ENCODE measurements around the gene R3HDML.

The R3HDML gene

DNA sequence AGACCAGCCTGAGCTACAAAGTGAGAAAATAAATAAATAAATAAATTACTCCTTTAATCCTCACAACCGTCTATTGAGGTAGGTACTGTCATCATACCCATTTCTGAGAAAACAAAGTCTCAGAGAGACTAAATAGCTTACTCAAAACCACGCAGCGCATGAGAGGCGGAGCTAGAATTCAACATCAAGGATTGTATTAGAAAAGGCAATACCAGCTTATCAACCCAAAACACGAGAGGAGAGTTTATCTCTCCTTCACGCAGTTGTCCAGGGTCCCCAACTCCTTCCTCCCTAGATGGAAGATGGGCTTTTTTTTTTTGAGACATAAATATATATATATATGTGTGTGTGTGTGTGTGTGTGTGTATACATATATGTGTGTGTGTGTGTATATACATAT, 30.9 kb downstream of the R3HDML start:
- DNase-seq, result no peak

DNA sequence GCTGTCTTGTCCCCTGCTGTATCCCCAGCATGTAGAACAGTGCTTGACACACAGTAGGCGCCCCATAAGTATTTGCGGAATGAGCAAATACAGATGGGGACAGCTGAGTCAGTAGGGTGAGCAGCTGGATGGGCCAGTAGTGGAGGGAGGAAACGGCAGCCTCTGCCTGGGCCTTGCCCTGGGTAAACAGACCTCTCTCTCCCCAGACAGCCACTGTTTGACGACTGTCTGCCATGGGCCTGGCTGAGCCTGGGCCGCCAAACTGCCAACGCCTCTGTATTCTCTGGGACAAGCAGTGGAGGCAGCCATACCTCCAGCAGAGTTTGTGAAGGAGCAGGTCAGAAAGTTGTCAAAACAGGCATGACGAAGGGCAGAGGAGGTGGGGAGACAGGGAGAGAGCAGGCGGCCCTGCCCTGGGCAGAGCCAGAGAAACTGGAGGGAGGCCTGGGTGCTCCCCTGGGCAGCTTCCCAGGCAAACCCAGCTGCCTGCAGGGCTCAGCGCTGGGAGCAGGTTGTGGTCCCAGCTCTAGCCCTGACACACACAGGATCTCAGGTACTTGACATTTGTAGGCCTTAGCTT, 33.9 kb downstream of the R3HDML start:
- DNase-seq, result no peak

DNA sequence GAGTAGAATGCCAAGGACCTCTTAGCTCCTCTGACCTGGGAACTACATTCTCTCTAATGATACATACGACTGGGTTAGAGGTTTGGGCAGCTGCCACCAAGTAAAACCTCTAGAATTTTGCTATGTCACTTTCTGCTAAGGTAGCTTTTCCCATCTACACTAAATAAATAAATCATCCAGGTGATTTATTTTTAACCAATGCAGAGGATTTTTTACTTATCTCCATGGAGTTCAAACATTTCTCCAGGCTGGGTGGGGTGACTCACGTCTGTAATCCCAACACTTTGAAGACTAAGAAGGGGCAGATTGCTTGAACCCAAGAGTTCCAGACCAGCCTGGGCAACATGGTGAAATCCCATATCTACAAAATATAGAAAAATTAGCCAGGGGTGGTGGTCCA, 45.8 kb downstream of the R3HDML start:
- DNase-seq, result no peak

DNA sequence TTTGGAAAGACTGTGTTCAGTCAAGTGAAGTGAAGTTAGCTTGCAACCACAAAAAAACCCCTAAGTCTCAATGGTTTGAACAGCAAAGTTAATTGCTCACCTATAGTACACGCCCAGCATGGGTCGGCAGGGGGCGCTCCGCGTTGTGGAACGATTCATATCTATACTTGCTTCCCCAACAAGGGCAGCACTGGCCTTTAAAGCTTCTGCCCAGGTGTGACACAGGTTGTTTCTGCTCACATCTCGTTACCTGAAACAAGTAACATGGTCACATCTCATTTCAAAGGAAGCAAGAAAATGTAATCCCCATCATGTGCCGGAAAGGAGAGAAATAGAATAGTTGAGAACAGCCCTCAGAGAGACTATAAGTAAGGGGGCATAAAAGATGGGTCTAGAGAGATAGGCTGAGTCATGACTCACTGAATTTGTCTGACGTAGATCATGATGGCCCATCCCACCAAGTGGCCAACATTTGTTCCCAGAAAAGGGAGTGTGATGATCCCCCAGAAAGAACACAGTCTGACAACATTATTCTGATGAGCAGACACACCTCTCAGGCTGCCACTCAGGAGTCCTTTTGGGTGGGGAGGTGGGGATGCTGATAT, 47.7 kb downstream of the R3HDML start:
- DNase-seq, result peak; percentile 79

DNA sequence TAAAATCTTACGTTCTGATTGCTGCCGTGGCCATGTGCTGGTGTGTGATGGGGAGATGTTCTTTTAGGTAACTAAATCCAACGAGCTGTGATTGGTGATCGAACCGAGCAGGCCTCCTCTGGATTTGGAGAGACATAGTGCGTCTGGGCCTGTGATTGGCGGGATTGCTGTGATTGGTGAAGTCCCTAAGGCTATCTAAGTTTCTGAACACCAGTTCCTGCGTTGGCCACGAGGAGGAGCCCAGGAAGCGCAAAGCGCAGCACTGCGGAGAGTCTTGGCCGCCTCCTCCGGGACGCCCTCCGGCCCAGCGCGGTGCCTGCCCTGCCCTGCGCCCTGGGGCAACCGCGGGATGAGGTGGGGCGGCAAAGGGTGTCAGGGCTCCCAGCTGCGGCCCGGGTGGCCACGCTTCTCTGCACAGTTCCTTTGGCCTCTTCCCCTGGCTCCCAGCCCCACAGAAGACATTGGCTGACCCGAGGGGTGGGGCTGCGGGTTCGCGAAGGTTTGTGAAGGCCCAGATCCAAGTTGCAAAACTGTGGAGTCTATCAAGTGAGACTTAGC, 51.7 kb downstream of the R3HDML start:
- DNase-seq, result peak; percentile 77

DNA sequence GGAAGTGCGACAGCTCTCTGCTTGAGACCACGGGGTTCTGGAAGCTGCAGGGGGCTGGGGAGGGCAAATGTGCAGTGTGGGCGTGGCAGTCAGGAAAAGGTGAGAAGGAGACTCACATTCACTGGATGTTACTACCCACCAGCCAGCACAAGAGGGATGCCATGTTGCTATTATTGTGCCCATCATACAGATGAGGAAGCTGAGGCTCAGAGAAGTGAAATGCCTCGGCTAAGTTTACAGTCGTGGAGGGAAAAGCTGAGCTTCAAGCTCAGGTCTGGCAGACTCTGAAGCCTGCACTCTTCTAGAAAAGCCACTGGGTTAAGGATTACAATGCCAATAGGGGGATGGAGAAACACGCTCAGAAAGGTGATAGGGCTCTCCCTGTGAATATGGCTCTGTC, 53.0 kb downstream of the R3HDML start:
- DNase-seq, result no peak

DNA sequence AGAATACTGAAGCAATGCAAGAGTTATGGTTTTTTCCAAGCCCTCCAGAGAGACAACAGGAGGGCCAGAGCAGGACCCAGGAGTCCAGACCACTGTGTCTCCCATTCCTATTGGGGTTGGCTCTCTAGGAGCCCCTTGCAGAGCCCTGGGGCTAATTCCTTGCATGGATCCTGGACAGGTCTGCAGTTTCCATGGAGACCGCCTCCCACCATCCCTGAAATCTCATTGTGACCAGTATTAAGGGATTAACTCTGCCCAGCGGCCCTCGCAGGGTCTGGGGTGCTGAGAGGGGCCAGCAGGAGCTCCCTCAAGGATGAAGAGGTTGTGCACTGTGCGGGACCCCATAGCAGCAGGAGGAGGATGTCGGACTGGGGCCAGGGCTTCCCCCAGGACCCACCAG, 53.4 kb downstream of the R3HDML start:
- DNase-seq, result no peak

DNA sequence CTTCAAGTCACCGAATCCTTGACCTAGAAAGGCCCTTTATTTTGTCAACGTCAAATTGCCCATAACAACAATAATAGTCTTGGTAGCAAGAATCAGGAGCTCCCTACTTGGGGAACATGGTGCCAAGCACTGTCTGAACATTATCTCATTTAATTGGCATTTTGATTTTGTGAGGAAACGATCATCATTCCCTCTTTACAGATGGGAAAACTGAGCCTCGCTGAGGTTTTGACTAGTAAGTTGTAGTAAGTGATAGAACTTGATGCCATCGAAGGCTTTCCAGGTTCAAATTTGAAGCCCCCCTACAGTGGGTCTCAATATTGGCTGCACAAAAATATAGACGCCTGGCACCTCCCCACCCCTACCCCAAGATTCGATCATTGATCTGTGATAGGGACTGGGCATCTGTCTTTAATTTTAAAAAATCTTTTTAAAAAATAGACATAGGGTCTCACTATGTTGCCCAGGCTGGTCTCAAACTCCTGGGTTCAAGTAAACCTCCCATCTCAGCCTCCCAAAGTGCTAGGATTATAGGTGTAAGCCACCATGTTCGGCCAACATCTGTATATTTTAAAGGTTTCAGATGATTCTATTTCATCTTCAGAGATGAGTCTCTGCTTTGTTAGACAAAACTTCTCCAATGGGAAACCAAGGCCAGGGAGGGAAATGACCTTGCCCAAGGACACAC, 55.4 kb downstream of the R3HDML start:
- DNase-seq, result no peak

DNA sequence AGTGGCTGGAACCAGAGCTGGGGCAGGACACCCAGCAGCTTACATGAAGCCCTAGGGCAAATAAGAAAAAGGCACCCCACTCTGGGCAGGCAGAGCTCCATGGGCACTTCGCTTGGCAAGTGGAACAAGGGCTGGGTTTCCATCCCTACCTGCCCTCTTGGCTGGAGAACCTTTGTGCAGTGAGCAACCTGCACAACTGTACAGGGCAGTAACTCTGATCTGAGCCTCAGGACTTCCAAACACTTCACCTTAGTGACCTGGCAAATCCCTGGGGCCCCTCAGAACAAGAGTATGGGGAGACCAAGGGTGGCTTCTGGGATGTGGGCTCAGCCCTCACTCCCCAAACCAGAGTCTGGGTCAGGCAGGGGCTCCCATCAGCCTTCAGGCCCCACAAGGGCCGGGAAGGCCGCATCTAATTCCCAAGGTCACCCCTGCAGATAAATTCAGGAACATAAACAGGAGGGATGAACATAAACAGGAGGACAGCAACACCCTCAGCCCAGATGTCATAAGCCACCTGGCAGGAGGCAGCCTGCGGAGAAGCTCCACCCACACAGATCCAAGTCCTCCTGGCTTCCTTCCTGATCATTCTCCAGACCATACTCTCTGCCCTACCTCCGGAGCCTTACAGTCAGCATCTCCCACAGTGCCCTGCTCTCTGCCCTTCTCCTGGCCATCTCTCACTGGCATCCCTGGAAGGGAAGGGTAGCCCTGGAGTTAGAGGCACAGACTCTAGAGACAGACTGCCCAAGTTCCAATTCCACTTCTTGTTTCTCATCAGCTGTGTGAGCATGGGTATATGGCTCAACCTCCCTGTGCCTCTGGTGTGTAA, 56.1 kb downstream of the R3HDML start:
- no peak for DNase-seq

DNA sequence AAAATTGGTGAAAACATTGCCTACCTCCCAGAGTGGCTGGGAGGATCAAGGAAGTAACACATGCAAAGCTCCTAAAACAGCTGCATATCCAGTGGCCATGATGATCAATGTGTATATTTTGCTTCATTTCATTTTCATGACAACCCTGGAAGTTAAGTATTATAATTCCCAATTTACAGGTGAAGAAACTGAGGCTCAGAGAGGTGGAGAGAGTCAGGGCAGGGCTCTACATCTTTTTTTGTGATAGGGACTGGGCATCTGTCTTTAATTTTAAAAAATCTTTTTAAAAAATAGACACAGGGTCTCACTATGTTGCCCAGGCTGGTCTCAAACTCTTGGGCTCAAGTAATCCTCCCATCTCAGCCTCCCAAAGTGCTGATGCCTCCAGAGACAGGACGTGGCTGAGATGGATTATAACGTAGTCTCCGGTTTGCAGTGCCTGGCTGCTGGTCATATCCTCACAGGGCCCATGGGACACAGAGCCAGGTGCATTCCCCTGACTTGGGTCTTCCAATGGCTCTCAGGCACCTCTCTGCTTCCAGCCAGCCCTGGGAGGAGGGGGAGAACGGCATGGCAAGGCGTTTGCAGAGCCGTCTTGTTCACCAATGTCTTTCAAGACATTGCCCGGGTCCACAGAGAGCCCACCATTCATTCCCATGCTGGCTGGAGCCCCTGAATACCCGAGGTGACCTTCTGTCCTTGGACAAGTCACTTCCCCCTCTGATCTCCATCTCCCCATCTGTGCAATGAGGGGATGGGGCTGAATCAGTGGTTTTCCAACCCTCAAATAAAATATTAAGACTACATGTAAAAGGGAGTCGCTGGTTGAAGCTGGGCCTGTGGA, 57.0 kb downstream of the R3HDML start:
- DNase-seq, result no peak

DNA sequence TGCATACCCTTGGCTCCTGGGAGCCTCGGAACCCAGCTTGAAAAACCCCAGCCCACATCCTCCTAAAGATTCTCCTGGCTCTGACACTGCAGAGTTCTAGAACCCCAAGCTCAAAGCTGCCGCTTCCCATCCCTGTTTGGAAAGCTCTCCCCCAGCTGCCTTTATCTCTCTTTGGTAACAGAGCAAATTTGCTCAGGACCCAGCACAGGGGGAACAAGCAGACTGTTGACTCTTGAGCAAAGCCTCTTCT, 57.5 kb downstream of the R3HDML start:
- no peak for DNase-seq

DNA sequence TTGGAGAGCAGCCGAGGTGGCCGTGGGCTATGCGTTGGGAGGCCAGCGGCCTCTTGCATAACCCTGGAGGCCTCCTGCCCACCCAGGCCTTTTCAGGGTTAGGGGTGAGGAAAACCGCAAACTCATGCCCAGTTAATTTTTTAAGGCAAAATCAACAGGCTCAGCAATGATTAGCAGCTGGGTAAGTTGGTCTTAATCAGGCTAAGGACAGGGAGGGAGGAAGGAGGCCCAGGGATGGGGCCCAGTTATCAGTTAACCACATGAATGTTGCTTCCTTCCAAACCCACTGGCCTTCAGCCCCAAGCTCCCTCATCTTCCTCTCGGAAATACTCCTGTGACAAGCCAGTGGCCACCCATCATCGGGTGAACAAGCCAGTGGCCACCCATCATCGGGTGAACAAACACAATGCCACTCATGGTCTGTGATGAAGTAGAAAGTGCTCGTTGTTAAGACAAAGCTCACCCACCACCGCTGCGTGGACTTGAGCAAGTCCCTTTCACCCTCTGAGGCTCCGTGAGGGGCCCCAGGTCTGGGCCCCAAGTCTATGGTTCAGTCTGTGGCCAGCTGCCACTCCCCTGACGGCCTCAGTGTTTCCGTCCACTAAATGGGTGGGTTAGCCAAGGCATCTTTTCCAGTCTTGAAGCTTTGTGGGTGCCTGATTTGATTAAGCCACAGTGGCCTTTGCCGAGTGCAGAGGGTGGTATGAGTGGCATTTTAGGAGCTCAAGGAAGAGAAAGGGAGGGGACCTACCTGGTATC, 58.0 kb downstream of the R3HDML start:
- DNase-seq, result no peak

DNA sequence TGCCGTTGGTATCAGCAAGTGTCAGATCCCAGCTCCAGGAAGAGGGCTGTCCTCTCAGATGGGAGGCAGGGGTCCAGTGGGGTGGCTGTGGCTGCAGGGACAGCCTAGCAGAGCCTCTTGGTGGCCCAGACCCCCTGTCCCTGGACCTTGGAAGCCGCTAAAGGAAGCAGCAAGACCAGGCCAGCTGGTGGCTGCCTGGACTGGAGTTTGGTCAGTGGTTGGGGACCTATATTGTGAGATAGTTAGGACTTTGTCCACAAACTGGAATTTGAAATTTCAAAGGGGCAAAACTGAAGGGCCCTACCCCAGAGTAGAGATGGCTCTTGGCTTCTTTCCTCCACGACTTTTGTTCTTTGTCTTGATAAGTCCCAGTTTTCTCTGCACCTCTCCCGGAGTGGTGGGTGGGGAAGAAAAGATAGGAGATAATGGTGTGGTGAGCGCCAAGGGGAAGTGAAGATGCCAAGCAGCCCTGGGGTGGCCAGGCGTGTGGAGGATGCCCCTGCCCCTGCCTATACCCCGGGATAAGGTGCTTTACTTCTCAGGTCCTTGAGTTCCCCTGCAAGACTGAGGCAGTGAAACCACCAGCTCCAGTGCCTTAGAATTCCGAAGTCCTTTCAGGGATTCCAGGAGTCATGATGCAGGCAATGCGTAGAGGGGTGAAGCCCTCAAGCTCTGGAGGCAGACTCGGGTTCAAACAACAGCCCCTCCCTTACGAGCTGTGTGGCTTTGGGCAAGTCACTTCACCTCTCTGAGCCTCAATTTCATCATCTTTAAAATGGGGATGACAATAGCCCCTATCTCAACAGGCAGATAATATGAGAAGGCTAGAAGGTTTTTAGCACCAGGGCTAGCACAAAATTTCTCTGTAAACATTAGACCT, 58.9 kb downstream of the R3HDML start:
- no peak for DNase-seq

DNA sequence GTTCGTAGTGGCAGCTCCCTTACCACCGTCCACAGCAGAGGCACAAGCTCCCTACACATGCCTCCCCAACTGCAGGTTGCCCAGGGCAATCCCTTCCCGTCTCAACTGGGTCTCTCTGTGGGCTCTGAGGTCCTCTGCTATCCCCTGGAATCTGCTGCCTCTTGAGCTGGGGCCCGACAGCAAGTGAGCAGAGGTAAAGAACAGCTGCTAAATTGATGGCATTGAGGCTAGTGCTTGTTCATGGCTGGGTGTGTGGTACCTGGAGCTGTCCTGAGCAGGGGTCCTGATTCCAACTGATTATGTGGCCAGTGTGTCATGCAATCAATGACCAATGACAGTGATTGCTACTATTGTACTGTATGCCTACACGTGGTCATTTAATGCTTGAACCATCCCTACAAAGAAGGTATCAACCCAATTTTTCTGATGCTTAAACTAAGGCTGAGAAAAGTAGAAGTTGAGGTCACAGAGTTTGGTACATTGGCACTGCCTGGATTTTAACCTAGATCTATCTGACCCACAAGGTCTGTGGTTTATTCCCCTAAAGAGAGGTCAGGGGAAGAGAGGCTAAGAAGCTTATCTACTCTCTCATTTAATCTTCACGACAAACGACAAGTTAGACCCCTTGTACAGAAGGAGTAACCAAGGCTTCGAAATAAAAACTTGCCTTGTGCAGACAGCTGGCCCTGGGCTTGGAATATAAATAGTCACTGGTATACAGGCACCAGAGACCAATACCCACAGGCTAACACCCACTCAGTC, 59.7 kb downstream of the R3HDML start:
- DNase-seq, result no peak

DNA sequence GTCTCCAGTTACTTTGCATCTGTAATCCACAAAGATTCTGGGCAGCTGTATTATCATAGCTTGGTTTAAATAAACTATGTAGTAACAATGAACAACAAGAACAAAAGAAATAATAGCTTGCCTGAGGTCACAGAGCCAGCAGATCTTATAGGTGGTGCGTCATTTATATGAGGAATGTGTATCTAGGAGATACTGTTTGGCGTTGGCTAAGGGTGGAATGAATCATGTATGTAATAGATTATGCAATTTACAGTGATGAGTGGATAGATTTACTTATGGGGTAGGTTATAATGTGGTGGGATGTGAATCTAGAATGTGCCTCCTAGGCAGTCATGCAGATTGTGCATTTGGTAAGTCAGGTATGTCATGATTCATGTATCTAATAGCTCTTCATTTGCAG, 61.5 kb downstream of the R3HDML start:
- DNase-seq, result no peak

DNA sequence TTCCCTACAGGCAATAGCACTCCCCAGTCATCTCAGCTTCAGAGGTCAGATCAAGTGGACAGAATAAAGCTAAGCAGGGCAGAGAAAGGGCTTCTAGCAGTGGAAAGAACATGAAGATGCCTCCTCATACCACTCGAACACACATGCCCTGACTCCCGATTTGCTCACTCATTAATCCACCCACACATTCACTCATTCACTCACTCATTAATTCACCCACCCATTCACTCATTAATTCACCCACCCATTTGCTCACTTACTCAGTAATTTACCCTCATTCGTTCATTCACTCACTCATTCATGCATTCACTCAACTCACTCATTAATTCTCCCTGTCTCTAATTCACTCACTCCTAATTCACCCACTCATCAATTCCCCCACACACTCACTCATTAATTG, 62.6 kb downstream of the R3HDML start:
- DNase-seq, result no peak

DNA sequence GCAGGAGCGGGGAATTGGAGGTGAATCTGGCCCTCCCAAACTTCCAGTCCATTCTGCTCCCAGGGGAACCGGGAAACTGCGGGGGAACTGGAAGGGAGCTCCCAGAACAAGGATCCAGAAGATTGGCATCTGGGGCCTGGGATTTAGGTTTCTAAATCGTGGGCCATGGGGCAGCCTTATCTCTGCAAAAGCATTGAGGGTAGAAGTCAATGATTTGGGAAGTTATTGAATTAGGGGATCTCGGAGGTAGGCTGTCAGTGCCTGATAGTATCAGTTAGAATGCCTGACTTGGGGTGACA, 63.8 kb downstream of the R3HDML start:
- DNase-seq, result no peak

Measured in activated CD4-positive, alpha-beta T cell treated with anti-CD3 and anti-CD28 coated beads, Interleukin-10, Interleukin-2, amounts not matched to agents 100 ng/mL and 50 ng/mL, durations not matched to agents 16 hours and 8 hours (primary cell).